ENCODE results near the gene CSTF3.

Gene CSTF3

DNA sequence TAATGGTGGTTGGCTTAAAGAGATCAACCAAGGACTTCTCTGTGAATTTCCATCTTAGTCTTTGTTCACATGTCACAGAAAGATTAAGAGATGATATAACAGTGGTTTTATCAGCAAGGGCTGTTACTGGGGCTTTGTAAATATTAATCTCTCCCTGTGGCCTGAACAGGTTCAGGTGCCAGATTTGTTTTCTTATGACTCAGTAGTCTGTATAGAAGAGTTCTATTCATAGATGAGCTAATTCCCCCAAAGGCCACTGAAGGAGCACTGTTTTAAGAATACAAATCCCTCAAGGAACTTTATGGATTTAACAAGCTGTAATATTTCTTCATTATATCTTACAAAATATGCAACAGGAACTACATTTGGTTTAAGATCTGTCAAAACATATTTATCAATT, 71.5 kb downstream of the CSTF3 start:
- H3K27me3 ChIP-seq (ENCODE audit: control insufficient read depth, insufficient read depth, low read length), result no peaks in the 10 kb centered on the region
- no peaks in the 10 kb centered on the region for H3K36me3 ChIP-seq (ENCODE audit: control insufficient read depth, insufficient read depth, low read length)
- H3K9ac ChIP-seq, result no peak overlapping the region
- no peaks in the 10 kb centered on the region for H3K9me3 ChIP-seq (ENCODE audit: control insufficient read depth, low read length)
- H3K4me2 ChIP-seq (ENCODE audit: low read length), result no peak overlapping the region
- no peak overlapping the region for H3K27ac ChIP-seq
- TF ChIP-seq, protein P1, sequence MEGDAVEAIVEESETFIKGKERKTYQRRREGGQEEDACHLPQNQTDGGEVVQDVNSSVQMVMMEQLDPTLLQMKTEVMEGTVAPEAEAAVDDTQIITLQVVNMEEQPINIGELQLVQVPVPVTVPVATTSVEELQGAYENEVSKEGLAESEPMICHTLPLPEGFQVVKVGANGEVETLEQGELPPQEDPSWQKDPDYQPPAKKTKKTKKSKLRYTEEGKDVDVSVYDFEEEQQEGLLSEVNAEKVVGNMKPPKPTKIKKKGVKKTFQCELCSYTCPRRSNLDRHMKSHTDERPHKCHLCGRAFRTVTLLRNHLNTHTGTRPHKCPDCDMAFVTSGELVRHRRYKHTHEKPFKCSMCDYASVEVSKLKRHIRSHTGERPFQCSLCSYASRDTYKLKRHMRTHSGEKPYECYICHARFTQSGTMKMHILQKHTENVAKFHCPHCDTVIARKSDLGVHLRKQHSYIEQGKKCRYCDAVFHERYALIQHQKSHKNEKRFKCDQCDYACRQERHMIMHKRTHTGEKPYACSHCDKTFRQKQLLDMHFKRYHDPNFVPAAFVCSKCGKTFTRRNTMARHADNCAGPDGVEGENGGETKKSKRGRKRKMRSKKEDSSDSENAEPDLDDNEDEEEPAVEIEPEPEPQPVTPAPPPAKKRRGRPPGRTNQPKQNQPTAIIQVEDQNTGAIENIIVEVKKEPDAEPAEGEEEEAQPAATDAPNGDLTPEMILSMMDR (IDR thresholded peaks at IDR 0.05), result no peak
- H2AFZ ChIP-seq, result no peak overlapping the region
- H3K79me2 ChIP-seq, result no peaks in the 10 kb centered on the region
- no peak overlapping the region for H3K4me3 ChIP-seq (ENCODE audit: low read depth, low read length)
- no peaks in the 10 kb centered on the region for H3K4me1 ChIP-seq

DNA sequence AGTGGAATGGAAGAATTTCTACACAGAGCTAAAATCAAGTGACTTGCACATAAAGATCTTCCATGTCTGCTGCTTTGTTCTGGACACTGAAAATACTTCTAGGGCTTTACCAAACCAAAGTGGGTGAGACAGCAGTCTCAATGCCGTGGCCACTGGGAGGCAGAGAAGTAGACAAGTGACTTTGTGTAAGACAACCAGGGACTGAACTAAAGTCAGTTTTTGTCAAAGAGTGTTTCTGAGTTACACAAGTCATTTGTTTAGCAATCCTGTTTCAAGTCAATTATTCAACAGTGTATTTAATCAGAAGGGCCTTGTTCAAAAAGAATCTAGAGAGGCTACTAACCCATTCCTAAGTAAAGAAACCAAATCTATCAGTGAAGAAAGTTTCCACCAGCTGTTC, 75.3 kb downstream of the CSTF3 start:
- Histone ChIP-seq H2AFZ (no peak overlapping the region), H3K27ac (no peak overlapping the region), H3K4me2 (ENCODE audit: low read length) (no peak overlapping the region), H3K9ac (no peak overlapping the region), H3K4me1 (no peaks in the 10 kb centered on the region), H3K27me3 (ENCODE audit: control insufficient read depth, insufficient read depth, low read length) (no peaks in the 10 kb centered on the region), H3K36me3 (ENCODE audit: control insufficient read depth, insufficient read depth, low read length) (no peaks in the 10 kb centered on the region), H3K9me3 (ENCODE audit: control insufficient read depth, low read length) (no peaks in the 10 kb centered on the region), H3K4me3 (ENCODE audit: low read depth, low read length) (no peak overlapping the region), H3K79me2 (no peaks in the 10 kb centered on the region)
- TF ChIP-seq, protein P1 (IDR thresholded peaks at IDR 0.05), result no peak

DNA sequence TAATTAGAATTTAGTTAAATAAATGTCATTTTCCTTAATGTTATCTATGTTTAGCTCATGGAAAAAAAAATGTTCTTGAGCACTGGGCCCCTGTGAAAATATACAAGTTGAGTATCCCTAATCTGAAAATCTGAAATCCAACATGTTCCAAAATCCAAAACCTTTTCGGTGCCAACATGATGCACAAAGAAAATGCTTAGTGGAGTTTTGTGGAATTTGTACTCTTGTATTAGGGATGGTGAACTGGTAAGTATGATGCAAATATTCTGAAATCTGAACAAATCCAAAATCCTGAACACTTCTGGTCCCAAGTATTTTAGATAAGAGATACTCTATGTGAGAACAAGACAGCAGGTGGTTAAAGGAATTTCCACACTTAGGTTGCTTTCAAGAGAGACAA, 77.4 kb downstream of the CSTF3 start:
- Histone ChIP-seq H3K27me3 (ENCODE audit: control insufficient read depth, insufficient read depth, low read length) (no peaks in the 10 kb centered on the region), H3K79me2 (no peaks in the 10 kb centered on the region), H3K4me2 (ENCODE audit: low read length) (no peak overlapping the region), H3K9ac (no peak overlapping the region), H3K36me3 (ENCODE audit: control insufficient read depth, insufficient read depth, low read length) (no peaks in the 10 kb centered on the region), H2AFZ (no peak overlapping the region), H3K27ac (no peak overlapping the region), H3K4me3 (ENCODE audit: low read depth, low read length) (no peak overlapping the region), H3K4me1 (no peaks in the 10 kb centered on the region), H3K9me3 (ENCODE audit: control insufficient read depth, low read length) (no peaks in the 10 kb centered on the region)
- TF ChIP-seq, protein P1 (IDR thresholded peaks at IDR 0.05), result no peak

DNA sequence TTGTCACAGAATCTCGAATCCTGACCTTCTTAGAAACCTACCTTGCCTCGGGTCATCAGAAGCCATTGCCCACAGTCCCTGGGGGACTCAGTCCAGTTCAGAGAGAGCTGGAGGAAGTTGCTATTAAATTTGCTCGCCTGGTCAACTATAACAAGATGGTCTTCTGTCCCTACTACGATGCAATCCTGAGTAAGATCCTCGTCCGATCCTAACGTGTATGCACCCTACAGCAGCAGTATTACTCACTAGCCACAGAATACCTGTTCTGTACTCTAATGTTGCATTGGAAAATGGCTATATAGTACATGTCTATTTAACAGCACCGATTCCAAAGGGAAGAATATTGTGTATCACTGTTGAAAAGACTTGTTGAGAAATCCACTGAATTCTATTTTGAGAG, 88.8 kb downstream of the CSTF3 start:
- TF ChIP-seq, protein P1 (IDR thresholded peaks at IDR 0.05), result no peak
- Histone ChIP-seq H3K9ac (no peak overlapping the region), H3K36me3 (ENCODE audit: control insufficient read depth, insufficient read depth, low read length) (no peaks in the 10 kb centered on the region)

DNA sequence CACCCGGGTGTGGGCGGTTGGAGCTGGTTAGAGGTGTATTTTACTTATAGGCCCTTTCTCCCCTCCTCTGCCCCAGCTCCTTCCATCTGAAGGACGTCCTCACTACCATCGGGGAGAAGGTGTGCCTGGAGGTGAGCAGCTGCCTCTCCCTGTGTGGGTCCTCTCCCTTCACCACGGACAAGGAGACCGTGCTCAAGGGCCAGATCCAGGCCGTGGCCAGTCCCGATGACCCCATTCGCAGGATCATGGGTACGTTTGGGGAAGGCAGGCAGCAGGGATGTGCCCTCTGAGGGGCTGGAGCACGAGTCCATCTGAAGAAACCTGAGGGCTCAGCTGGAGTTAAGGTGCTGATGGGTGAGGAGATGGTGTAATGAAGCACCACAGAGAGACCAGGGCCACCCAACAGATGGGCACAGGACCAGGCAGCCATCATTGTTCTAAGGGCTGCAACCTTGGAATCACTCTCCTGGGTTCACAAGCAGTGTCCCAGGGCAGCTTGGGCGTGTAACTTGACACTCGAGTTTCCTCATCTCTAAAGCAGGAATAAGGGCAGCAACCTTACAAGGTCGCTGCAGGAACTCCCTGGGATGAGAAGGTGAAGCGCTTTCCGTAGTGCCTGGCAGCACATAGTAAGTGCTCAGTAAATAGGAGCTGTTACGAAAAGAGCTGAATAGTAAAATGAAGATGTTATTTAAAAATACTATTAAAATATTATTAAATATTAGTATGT, 92.5 kb downstream of the CSTF3 start:
- H2AFZ ChIP-seq, result no peak overlapping the region
- no peaks in the 10 kb centered on the region for H3K4me1 ChIP-seq
- no peak overlapping the region for H3K27ac ChIP-seq
- no peaks in the 10 kb centered on the region for H3K27me3 ChIP-seq (ENCODE audit: control insufficient read depth, insufficient read depth, low read length)
- H3K9me3 ChIP-seq (ENCODE audit: control insufficient read depth, low read length), result no peaks in the 10 kb centered on the region
- no peaks in the 10 kb centered on the region for H3K79me2 ChIP-seq
- no peak overlapping the region for H3K4me3 ChIP-seq (ENCODE audit: low read depth, low read length)
- H3K4me2 ChIP-seq (ENCODE audit: low read length), result no peak overlapping the region
- TF ChIP-seq, protein P1 (IDR thresholded peaks at IDR 0.05), result no peak
- no peak overlapping the region for H3K9ac ChIP-seq
- H3K36me3 ChIP-seq (ENCODE audit: control insufficient read depth, insufficient read depth, low read length), result no peaks in the 10 kb centered on the region

More for the DNA sequence above, 88.8 kb downstream of the CSTF3 start:
- H3K9me3 ChIP-seq (ENCODE audit: control insufficient read depth, low read length), result no peaks in the 10 kb centered on the region
- no peaks in the 10 kb centered on the region for H3K79me2 ChIP-seq
- H3K4me2 ChIP-seq (ENCODE audit: low read length), result no peak overlapping the region
- H3K27ac ChIP-seq, result no peak overlapping the region
- H2AFZ ChIP-seq, result no peak overlapping the region
- H3K4me1 ChIP-seq, result no peaks in the 10 kb centered on the region
- H3K4me3 ChIP-seq (ENCODE audit: low read depth, low read length), result no peak overlapping the region
- no peaks in the 10 kb centered on the region for H3K27me3 ChIP-seq (ENCODE audit: control insufficient read depth, insufficient read depth, low read length)

Data from parathyroid adenoma (tissue), 2 donors.